ENCODE measurements around the gene MX2. TPM values are rescaled to one million over a fixed set of nuclear protein-coding genes. Genes with fewer than 3 reads are reported as not detected.

Gene MX2, protein sequence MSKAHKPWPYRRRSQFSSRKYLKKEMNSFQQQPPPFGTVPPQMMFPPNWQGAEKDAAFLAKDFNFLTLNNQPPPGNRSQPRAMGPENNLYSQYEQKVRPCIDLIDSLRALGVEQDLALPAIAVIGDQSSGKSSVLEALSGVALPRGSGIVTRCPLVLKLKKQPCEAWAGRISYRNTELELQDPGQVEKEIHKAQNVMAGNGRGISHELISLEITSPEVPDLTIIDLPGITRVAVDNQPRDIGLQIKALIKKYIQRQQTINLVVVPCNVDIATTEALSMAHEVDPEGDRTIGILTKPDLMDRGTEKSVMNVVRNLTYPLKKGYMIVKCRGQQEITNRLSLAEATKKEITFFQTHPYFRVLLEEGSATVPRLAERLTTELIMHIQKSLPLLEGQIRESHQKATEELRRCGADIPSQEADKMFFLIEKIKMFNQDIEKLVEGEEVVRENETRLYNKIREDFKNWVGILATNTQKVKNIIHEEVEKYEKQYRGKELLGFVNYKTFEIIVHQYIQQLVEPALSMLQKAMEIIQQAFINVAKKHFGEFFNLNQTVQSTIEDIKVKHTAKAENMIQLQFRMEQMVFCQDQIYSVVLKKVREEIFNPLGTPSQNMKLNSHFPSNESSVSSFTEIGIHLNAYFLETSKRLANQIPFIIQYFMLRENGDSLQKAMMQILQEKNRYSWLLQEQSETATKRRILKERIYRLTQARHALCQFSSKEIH
- total RNA-seq: 0.39 and 0.43 TPM in 2 replicates

DNA sequence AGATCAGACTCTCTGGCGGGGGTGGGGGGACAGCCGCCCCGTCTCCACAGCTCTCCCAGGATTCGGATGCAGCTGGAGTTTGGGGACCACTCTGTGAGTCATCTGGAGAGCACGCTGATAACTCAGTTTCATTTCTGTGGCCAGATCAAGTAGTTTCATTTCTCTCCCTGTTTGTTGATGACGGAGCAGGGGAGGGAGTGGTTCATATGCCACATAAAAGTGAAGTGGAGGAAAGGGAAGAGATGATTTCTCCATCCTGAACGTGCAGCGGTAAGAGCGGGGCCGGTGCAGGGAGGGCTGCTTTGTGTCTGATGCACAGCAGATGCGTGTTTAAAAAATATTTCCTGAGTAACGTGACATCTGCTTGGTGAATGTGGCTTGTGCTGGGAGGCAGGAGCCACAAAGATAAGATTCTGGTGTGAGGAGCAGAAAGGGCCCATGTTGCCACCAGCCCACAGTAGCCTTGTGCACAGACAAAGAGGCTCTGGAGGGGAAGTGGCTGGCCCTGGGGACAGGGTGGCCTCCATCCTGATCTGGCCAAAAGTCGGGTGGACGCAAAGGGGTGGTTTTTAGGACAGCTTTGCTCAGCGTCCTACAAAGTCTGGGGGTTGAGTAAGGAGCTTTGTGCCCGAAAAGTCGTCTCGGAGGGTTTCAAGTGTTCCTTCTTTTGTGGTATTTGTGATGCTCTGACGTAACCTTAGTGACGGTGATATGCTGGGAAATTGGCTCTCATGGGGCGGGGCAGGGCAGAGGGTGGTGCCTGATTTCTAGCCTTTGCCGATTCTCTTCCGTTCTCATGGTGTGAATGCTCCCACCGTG is at the start of gene MX2:
TSS of gene MX2 (plus strand) at position 242 of the 819 bp plus-strand sequence. CDS start 14,880 bp downstream, outside the sequence.

DNA sequence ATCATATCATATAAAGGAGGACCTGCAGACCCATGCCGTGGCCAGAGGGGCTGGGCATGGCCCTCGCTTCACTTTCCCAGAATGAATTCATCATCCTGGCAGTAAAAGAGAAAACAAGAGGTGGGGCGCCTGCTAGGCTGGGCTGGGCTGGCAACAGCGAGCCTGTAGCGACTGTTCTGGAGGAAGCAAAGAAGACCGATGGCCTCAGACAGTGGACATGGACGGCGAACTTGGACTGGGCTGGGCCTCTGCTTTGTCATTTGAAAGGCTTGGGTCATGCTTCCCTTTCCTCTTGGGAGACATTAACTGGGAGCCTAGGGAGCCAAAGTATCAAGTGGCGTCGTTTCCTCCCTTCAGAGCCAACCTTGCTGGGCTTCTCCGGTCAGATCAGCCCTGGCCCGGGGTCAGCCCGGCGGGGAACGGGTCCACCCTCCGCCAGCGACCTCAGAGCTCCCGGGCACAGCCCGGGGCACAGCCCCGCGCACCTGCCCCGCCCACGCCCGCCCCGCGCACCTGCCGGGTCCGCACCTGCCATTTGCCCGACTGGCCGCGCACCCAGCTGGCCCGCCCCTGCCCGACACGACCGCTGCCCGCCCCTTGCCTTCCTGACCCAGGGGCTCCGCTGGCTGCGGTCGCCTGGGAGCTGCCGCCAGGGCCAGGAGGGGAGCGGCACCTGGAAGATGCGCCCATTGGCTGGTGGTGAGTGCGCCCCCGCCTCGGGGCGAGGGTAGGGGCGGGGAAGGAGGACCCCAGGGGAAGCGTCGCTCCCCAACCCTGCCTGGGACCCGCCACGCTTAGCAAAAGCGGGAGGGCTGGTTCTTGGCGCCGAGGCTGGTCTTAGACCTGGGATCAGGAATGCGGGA is 45.4 kb upstream of the MX2 start, which contains the start of gene FAM3B:
TSS of gene FAM3B (plus strand) at position 602 of the 863 bp plus-strand sequence. CDS start at position 681, 79 bp downstream.

DNA sequence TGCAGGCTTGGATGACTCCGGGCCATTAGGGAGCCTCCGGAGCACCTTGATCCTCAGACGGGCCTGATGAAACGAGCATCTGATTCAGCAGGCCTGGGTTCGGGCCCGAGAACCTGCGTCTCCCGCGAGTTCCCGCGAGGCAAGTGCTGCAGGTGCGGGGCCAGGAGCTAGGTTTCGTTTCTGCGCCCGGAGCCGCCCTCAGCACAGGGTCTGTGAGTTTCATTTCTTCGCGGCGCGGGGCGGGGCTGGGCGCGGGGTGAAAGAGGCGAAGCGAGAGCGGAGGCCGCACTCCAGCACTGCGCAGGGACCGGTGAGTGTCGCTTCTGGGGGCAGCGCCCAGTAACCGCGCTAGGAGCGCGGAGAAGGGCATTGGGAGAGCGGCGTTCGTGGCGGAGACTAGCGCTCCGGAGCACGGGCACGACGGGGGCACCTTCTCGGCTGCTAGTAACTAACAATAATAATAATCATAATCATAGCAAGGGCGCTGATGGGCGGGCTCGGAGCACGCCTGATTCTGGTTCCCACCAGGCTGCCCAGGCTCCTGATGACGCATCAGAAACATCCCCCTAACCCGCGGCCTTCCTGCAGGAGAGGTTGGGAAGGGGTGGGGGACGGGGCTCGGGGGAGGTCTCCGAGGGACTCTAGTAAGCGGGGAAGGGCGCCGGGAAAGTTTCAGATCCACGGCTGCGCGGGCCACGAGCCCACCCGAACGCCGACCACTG is 64.3 kb downstream of the MX2 start, which contains the start of gene MX1:
TSS of gene MX1 (plus strand) at position 286 of the 722 bp plus-strand sequence. CDS start 5,832 bp downstream, outside the sequence.

Other genes starting within 250 kb of the MX2 start
- 21.6 and 22.0 TPM in 2 replicates for gene BACE2, start 193.9 kb upstream of the MX2 start, total RNA-seq
- not detected in 2 replicates for gene FAM3B, start 45.2 kb upstream of the MX2 start, total RNA-seq
- gene MX1, start 64.2 kb downstream of the MX2 start, total RNA-seq: 2.4 TPM in 2 replicates
- not detected in 2 replicates for gene TMPRSS2, start 146.1 kb downstream of the MX2 start, total RNA-seq